Glomerular visceral epithelial cell (primary cell): Measurements from ENCODE around the gene AGTR1.
"Not testable (repeated sequence)": the region's sequence is repeated elsewhere in the genome, so short reads cannot be mapped to it uniquely, and the experiment has no call there.

Experiments
- DNase-seq: peaks from one replicate; pipeline ENCODE4 v3.0.0-alpha.2; 2016; ENCODE audit errors: extremely low spot score

Gene AGTR1

GRCh38 chr3:148718982-148719862 lies 21.5 kb downstream of the AGTR1 start:
- DNase-seq = no peak

- DNase-seq = no peak
Measured at GRCh38 chr3:148720873-148721272, 23.2 kb downstream of the AGTR1 start.

- peak; percentile 71 for DNase-seq
Measured at GRCh38 chr3:148723631-148724030, 25.9 kb downstream of the AGTR1 start.

GRCh38 chr3:148727231-148727630 lies 29.5 kb downstream of the AGTR1 start:
- peak; percentile 61 for DNase-seq

GRCh38 chr3:148728753-148729152 lies 31.1 kb downstream of the AGTR1 start:
- DNase-seq = no peak

GRCh38 chr3:148729476-148730055 lies 31.9 kb downstream of the AGTR1 start:
- DNase-seq = no peak

- no peak for DNase-seq
Measured at GRCh38 chr3:148730676-148731075, 33.0 kb downstream of the AGTR1 start.

GRCh38 chr3:148735597-148735996 lies 37.9 kb downstream of the AGTR1 start:
- DNase-seq = peak; percentile 47

GRCh38 chr3:148736086-148736485 lies 38.4 kb downstream of the AGTR1 start:
- no peak for DNase-seq

GRCh38 chr3:148737104-148737530 lies 39.4 kb downstream of the AGTR1 start:
- peak; percentile 70 for DNase-seq

GRCh38 chr3:148739720-148740119 lies 42.0 kb downstream of the AGTR1 start:
- no peak for DNase-seq

GRCh38 chr3:148740291-148740690 lies 42.6 kb downstream of the AGTR1 start:
- no peak for DNase-seq

- DNase-seq = no peak
Measured at GRCh38 chr3:148741219-148741618, 43.5 kb downstream of the AGTR1 start.

- no peak for DNase-seq
Measured at GRCh38 chr3:148742118-148742517, 44.4 kb downstream of the AGTR1 start.

- DNase-seq = no peak
Measured at GRCh38 chr3:148746053-148746452, 48.4 kb downstream of the AGTR1 start.

GRCh38 chr3:148748283-148748682 lies 50.6 kb downstream of the AGTR1 start:
- DNase-seq = no peak

GRCh38 chr3:148750296-148750695 lies 52.6 kb downstream of the AGTR1 start:
- DNase-seq = no peak

- DNase-seq = no peak
Measured at GRCh38 chr3:148751461-148751860, 53.8 kb downstream of the AGTR1 start.

GRCh38 chr3:148753385-148753784 lies 55.7 kb downstream of the AGTR1 start:
- not testable (repeated sequence) for DNase-seq

GRCh38 chr3:148755570-148755969 lies 57.9 kb downstream of the AGTR1 start:
- no peak for DNase-seq

GRCh38 chr3:148756311-148756710 lies 58.6 kb downstream of the AGTR1 start:
- DNase-seq = no peak

GRCh38 chr3:148757238-148758215 lies 59.8 kb downstream of the AGTR1 start:
- peak; percentile 42 for DNase-seq
